HepG2 (cell line): ENCODE measurements around the gene COX4I2. TPM values are rescaled to one million over a fixed set of nuclear protein-coding genes. Genes with fewer than 3 reads are reported as not detected.

ENCODE experiments used
- BATF2 ChIP-seq: sonication (generic); formaldehyde crosslinking; IDR thresholded peaks from 2 replicates; pipeline ENCODE4 v1.8.0; 2022; ENCODE audit warnings: mild to moderate bottlenecking, missing genetic modification reagents, moderate library complexity
- BCL6 ChIP-seq: IDR thresholded peaks from 2 replicates; pipeline ENCODE4 v1.6.1; 2016; ENCODE audit warnings: missing genetic modification reagents, missing compliant biosample characterization
- CAMTA2 ChIP-seq: sonication (generic); formaldehyde crosslinking; IDR thresholded peaks from 2 replicates; pipeline ENCODE4 v1.4.0; 2020; ENCODE audit warnings: mild to moderate bottlenecking, missing genetic modification reagents, borderline replicate concordance
- CREM ChIP-seq, 2 experiments: sonication (generic) in 1 of 2; formaldehyde crosslinking in 1 of 2; IDR thresholded peaks; 2 replicates each; pipeline versions ENCODE4 v1.4.0 to v1.6.1; 2016 to 2020; ENCODE audit warnings: antibody characterized with exemption in 1 of 2, mild to moderate bottlenecking in 1 of 2, missing genetic modification reagents in 1 of 2
- IRX3 ChIP-seq: sonication (generic); formaldehyde crosslinking; IDR thresholded peaks from 2 replicates; pipeline ENCODE4 v1.8.1; 2023; ENCODE audit warnings: mild to moderate bottlenecking, low read depth, missing genetic modification reagents, borderline replicate concordance
- MED1 ChIP-seq: sonication (generic); formaldehyde crosslinking; IDR thresholded peaks from 2 replicates; pipeline ENCODE4 v1.4.0; 2020; ENCODE audit warnings: missing genetic modification reagents
- NAIF1 ChIP-seq: sonication (generic); formaldehyde crosslinking; IDR thresholded peaks from 2 replicates; pipeline ENCODE4 v1.5.0; 2020; ENCODE audit warnings: mild to moderate bottlenecking, missing genetic modification reagents, borderline replicate concordance
- NR2F1 ChIP-seq, 2 experiments: fragments of 450-650 bp in 1 of 2; formaldehyde crosslinking in 1 of 2; IDR thresholded peaks; 2 replicates each; pipeline versions ENCODE4 v1.5.0 to v1.6.1; 2016 to 2020; ENCODE audit warnings: mild to moderate bottlenecking in 1 of 2, missing compliant biosample characterization in 1 of 2, missing genetic modification reagents in 1 of 2, moderate library complexity in 1 of 2
- SALL2 ChIP-seq: sonication (generic); formaldehyde crosslinking; IDR thresholded peaks from 2 replicates; pipeline ENCODE4 v1.8.1; 2023; ENCODE audit warnings: mild to moderate bottlenecking, missing genetic modification reagents, inconsistent platforms
- SP1 ChIP-seq, 2 experiments: fragments of 450-650 bp in 1 of 2; sonication (generic) in 1 of 2; formaldehyde crosslinking in 1 of 2; IDR thresholded peaks; 2 replicates each; pipeline versions ENCODE4 v1.4.0 to v1.6.1; 2016 to 2020; ENCODE audit warnings: missing genetic modification reagents in 1 of 2
- SRSF9 ChIP-seq: fragments of 200-400 bp; formaldehyde crosslinking; IDR thresholded peaks from 2 replicates; pipeline ENCODE4 v1.6.1; 2018; ENCODE audit warnings: borderline replicate concordance, mild to moderate bottlenecking, low read depth, low read length; ENCODE audit not compliant: insufficient read depth, poor library complexity, severe bottlenecking
- TAF15 ChIP-seq: fragments of 200-400 bp; formaldehyde crosslinking; IDR thresholded peaks from one replicate; pipeline ENCODE4 v1.6.1; 2018; ENCODE audit warnings: mild to moderate bottlenecking, low read depth, low read length; ENCODE audit not compliant: poor library complexity, severe bottlenecking
- TERF1 ChIP-seq: sonication (generic); formaldehyde crosslinking; IDR thresholded peaks from 2 replicates; pipeline ENCODE4 v1.8.0; 2022; ENCODE audit warnings: mild to moderate bottlenecking, missing genetic modification reagents, moderate library complexity
- ZNF292 ChIP-seq: sonication (generic); formaldehyde crosslinking; IDR thresholded peaks from 2 replicates; pipeline ENCODE4 v1.8.1; 2022; ENCODE audit warnings: mild to moderate bottlenecking, low read depth, missing genetic modification reagents, borderline replicate concordance
- ZNF614 ChIP-seq: IDR thresholded peaks from 2 replicates; pipeline ENCODE4 v1.6.1; 2018; ENCODE audit warnings: missing biosample characterization, missing genetic modification reagents, inconsistent platforms, borderline replicate concordance
- polyA plus RNA-seq, 8 experiments: library from polyadenylated mRNA; depleted of rRNA in 3 of 8; stranded (reverse) in 7 of 8; unstranded in 1 of 8; fragments of >200 nt; fragmentation: Illumina TruSeq in 4 of 8; extraction: Trizol in 4 of 8; gene quantifications; 2 replicates each; pipeline versions ENCODE4 v1.2.1 to v1.2.3, GENCODE V29; 2011 to 2016; ENCODE audit warnings: low read depth in 4 of 8, missing spikeins in 1 of 8, mixed read lengths in 1 of 8; ENCODE audit not compliant: insufficient read depth in 1 of 8
- total RNA-seq, 5 experiments: library from RNA; depleted of rRNA; stranded (reverse); fragments of >200 nt; fragmentation: Illumina TruSeq; extraction: Trizol; gene quantifications; 2 replicates each; pipeline ENCODE4 v1.2.3, GENCODE V29; 2016; ENCODE audit warnings: low read depth in 1 of 5
- TF ChIP-seq, protein P1 (sequence below): sonication (generic); formaldehyde crosslinking; IDR thresholded peaks from 2 replicates; pipeline ENCODE4 v1.4.0; 2020; ENCODE audit warnings: mild to moderate bottlenecking, missing genetic modification reagents

The COX4I2 gene
- total and polyA plus RNA-seq, 2 of the 13 experiments (the other 11 are each of a cell fraction or from before 2014, with no cell fraction given), result 1.1 TPM; not detected in 1

DNA sequence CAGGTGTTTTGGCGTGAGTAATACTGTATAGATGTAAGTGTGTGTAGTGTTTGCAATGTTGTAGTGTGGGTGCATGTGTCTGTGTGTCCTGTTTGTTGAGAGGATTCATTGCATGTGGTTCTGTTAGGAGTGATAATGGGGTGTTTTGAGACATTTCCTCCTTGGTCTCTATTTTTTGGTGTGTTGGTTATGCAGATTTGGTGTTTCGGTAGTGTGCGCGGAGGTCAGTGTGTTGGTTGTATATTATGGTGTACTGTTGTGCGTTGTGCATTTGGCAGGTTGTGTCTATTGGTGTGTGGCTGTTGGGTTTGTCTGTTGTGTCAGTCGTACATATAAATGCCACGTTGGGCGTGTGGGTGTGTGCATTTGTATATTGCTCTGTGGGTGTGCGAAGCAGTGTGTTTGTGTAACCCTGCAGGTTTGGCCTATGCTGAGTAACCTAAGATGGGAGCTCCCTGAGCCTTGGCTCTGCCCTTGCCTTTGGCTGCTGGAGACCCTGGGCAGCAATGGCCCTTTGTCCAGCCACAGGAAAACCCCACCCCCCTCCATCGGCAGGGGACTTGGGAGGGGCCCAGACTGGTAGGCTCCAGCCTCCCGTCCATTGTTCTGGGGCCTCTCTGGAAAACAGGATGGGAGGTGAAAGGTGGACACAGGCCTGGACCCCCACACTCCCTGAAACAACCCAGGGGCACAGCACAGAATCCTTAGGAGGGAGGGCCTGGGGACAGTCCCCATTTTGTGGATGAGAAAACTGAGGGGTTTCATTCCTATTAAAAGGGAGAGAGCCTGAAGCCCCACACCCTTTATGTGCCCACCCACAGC lies 42.9 kb upstream of the COX4I2 start (continued):
- TF ChIP-seq, protein P1, sequence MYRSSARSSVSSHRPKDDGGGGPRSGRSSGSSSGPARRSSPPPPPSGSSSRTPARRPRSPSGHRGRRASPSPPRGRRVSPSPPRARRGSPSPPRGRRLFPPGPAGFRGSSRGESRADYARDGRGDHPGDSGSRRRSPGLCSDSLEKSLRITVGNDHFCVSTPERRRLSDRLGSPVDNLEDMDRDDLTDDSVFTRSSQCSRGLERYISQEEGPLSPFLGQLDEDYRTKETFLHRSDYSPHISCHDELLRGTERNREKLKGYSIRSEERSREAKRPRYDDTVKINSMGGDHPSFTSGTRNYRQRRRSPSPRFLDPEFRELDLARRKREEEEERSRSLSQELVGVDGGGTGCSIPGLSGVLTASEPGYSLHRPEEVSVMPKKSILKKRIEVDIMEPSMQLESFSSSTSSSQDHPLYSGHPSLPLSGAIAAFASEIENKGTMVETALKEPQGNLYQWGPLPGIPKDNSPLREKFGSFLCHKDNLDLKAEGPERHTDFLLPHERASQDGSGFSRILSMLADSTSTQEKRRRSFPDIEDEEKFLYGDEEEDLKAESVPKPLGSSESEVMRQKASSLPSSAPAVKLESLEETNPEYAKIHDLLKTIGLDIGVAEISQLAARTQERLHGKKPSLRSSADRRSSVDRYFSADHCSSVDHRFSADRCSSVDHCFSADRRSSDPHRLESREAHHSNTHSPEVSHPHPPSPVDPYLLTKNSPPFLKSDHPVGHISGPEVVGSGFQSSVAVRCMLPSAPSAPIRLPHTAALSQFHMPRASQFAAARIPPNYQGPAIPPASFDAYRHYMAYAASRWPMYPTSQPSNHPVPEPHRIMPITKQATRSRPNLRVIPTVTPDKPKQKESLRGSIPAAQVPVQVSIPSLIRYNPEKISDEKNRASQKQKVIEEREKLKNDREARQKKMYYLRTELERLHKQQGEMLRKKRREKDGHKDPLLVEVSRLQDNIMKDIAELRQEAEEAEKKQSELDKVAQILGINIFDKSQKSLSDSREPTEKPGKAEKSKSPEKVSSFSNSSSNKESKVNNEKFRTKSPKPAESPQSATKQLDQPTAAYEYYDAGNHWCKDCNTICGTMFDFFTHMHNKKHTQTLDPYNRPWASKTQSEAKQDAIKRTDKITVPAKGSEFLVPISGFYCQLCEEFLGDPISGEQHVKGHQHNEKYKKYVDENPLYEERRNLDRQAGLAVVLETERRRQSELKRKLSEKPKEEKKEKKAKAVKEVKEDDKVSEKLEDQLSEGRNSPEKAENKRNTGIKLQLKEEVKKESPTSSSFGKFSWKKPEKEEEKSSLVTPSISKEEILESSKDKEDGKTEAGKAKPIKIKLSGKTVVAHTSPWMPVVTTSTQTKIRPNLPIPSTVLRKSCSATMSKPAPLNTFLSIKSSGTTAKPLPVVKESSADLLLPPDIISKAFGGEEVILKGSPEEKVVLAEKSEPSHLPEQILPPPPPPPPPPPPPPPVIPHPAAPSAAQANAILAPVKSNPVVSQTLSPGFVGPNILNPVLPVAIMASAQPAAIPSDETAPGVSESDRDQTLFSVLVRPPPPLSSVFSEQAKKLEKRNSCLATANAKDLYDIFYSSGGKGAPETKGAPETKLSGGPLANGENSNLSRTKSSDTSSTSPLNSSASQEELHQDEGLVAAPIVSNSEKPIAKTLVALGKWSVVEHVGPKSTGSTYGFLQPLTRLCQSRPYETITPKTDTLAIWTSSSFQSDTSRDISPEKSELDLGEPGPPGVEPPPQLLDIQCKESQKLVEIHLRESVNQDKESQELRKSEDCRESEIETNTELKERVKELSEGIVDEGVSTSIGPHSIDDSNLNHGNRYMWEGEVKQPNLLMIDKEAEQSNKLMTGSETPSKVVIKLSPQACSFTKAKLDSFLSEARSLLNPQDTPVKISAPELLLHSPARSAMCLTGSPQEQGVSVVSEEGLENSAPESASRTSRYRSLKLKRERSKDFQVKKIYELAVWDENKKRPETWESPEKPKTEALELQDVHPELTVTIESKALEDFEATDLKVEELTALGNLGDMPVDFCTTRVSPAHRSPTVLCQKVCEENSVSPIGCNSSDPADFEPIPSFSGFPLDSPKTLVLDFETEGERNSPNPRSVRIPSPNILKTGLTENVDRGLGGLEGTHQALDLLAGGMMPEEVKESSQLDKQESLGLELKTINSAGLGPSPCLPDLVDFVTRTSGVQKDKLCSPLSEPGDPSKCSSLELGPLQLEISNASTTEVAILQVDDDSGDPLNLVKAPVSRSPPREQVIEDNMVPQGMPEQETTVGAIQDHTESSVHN (CRISPR knock-in tag), result 0 out of 2 replicates have a peak, but pooled peaks have one; percentile 67
- TF ChIP-seq SALL2 (CRISPR knock-in tag), result 0 out of 2 replicates have a peak, but pooled peaks have one; percentile 63
- TF ChIP-seq TERF1 (CRISPR knock-in tag), result no peak
- TF ChIP-seq BCL6, result peak; percentile 41; the same call in 1 of the 2 replicates
- peak; percentile 56 for TF ChIP-seq CREM (IDR thresholded peaks at IDR 0.05)
- TF ChIP-seq CREM (CRISPR knock-in tag; IDR thresholded peaks at IDR 0.05), result no peak
- no peak for TF ChIP-seq TAF15
- TF ChIP-seq ZNF292, result peak; percentile 73; the same call in 1 of the 2 replicates
- TF ChIP-seq IRX3, result no peak
- TF ChIP-seq MED1 (CRISPR knock-in tag), result peak; percentile 87
- TF ChIP-seq BATF2 (CRISPR knock-in tag), result no peak
- no peak for TF ChIP-seq NAIF1 (CRISPR knock-in tag)
- no peak for TF ChIP-seq SRSF9
- TF ChIP-seq CAMTA2 (CRISPR knock-in tag), result no peak
- peak in 1 of 2 experiments; percentile 14; a peak in 2 of 4 replicates for TF ChIP-seq NR2F1 (CRISPR knock-in tag; IDR thresholded peaks at IDR 0.05)
- TF ChIP-seq SP1 (IDR thresholded peaks at IDR 0.05), result no peak
- no peak for TF ChIP-seq SP1 (CRISPR knock-in tag; IDR thresholded peaks at IDR 0.05)
- peak; percentile 68; the same call in 1 of the 2 replicates for TF ChIP-seq ZNF614 (CRISPR knock-in tag)
